ENCODE results near the gene MMP3.

- TF ChIP-seq CTCF (IDR thresholded peaks at IDR 0.05; ENCODE audit: borderline replicate concordance, extremely low read depth, low read length, poor library complexity, severe bottlenecking) (peak; percentile 56), EZH2 (IDR thresholded peaks at IDR 0.05; ENCODE audit: borderline replicate concordance, low read depth, low read length, severe bottlenecking) (no peak)
Observed at GRCh38 chr11:102794382-102794781, 49.0 kb downstream of the MMP3 start.

Measured in DND-41 (cell line).